ENCODE data around the gene MAN1A2.

DNA sequence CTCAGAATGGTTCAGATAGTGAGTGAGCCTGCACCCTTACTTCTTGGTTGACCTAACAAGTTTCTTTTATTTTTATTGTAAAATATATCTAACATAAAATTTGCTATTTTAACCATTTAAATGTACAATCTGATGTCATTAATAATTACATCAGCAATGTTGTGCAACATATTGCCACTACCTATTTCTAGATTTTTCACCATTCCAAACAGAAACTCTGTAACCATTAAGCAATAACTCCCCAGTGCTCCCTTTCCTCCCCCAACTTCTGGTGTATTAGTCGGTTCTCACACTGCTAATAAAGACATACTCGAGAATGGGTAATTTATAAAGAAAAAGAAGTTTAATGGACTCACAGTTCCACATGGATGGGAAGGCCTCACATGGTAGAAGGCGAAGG, 162.4 kb downstream of the MAN1A2 start:
- TF ChIP-seq POLR2AphosphoS5 (IDR thresholded peaks at IDR 0.05): no peak
- TF ChIP-seq, protein P1, sequence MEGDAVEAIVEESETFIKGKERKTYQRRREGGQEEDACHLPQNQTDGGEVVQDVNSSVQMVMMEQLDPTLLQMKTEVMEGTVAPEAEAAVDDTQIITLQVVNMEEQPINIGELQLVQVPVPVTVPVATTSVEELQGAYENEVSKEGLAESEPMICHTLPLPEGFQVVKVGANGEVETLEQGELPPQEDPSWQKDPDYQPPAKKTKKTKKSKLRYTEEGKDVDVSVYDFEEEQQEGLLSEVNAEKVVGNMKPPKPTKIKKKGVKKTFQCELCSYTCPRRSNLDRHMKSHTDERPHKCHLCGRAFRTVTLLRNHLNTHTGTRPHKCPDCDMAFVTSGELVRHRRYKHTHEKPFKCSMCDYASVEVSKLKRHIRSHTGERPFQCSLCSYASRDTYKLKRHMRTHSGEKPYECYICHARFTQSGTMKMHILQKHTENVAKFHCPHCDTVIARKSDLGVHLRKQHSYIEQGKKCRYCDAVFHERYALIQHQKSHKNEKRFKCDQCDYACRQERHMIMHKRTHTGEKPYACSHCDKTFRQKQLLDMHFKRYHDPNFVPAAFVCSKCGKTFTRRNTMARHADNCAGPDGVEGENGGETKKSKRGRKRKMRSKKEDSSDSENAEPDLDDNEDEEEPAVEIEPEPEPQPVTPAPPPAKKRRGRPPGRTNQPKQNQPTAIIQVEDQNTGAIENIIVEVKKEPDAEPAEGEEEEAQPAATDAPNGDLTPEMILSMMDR (IDR thresholded peaks at IDR 0.05): no peak
- TF ChIP-seq POLR2A (IDR thresholded peaks at IDR 0.05): no peak

Data from prostate gland (tissue), 2 donors.